Activated T-cell treated with anti-CD3 and anti-CD28 coated beads, Interleukin-2, amount 50 U/mL, for 1 hour (primary cell): ENCODE results near the gene KLK14.

ENCODE experiments used
- DNase-seq: peaks from one replicate; pipeline ENCODE4 v3.0.0-alpha.2; 2020

KLK14 gene

DNA sequence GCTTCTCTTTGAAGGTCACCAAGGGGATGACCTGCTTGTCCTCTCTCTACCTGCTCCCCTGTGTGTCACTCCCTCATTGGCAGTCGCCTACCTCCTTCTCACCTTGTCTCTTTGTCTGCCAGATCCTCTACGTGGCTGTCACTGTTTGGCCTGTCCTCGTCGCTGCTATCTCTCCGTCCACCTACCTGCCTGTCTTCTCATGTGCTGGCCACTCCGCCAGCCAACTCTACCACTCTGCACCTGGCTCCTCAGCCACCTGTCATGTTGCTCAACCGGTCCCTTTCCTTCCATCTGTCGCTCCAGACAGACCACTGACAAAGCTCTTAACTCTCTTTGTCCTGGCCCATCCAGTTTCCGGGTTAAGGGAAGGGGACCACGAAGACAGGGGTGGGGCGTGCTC is 48.0 kb downstream of the KLK14 start, which contains the start of gene KLK12:
TSS of gene KLK12 (minus strand) at position 299 of the 400 bp plus-strand sequence. CDS start 381 bp downstream, outside the sequence.
- DNase-seq = no peak

DNA sequence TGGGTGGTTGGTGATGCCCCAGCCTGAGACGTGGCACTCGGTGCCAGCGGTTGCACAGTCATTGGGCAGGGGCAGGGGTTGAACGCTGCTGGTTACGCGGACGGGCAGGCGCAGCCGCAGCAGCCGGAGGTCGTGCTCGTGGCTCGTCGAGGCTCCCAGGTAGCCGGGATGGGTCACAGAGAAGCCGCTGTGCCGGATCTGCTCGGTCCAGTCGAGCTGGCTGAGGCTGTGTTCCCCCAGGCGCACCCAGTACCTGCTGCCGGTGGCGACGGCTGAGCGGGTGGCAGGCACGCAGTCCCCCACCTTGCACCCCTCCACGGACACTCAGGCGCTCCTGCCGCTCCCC is 50.8 kb downstream of the KLK14 start:
- DNase-seq = no peak

DNA sequence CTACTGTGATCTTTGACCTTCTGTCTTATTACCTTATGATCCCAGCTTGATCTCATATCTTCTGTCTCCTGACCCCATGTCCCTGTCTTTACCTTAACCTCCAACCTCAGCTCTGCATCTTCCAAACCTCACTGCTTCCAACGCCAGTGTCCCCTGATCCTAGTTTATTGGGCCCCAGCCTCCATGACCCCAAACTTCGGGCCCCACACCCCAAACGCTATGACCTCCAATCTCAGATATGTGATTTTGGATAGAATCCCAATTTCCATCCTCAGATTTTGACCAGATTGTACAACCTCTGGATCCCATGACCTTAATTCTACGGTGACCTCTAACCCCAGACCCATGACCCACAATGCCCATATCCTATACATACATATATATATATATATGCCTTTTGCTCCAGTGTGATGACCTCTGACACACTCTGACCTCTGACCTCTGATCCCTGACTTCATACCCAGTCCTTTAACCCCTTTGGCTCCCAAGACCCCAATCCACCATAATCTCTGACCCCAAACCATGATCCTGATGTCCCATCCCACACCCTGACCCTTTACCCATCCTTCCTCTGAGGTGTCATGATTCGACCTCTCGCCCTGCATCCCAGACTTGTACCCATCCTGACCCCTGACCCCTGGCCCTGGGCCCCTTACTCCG is 51.3 kb downstream of the KLK14 start:
- DNase-seq = no peak

DNA sequence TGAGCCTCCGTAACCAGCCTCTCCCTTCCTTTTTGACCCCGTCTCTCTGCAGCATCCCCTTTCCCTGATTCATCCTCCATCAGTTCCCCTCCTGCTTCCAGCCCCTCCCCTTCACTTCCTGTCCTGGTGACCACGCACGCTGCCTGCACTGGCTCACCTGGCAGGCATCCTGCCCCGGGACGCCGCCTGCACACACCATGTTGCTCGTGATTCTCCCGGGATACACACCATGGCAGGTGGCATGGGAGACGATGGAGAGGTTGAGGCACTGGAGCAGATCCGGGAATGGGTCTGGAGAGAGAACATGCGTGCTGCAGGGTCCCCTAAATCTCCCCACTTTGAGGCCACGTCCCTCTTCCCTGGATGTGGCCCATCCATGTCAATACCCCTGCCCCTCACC is 52.1 kb downstream of the KLK14 start:
- no peak for DNase-seq

DNA sequence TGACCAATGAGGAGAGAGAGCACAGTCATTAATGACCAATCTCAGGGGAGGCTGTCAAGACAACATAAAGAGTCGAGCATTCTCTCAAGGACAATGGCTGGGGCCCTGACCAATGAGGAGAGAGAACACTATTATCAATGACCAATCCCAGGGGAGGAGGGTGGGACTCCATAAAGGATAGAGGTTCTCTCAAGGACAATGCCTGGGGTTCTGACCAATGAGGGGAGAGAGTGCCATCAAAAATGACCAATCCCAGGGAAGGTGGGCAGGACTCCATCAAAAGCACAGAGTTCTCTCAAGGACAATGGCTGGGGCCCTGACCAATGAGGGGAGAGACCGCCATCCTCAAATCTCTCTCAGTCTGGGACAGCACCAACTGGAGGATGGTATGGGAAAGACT is 53.0 kb downstream of the KLK14 start:
- DNase-seq = no peak
